ENCODE data around the gene SPINT1. TPM values are rescaled to one million over a fixed set of nuclear protein-coding genes. Genes with fewer than 3 reads are reported as not detected.

The SPINT1 gene
- total RNA-seq (2014; rRNA removed; shearing (Covaris generic); ENCODE audit: low replicate concordance): 19.5 and 29.7 TPM in 2 replicates

- in situ Hi-C loops (cut with HindIII; ENCODE audit: low pct_unique_long_range_greater_than_20kb, low sequenced_read_pairs): no loop called here
Measured at GRCh38 chr15:40843885-40844695, at the start of gene SPINT1. Gene SPINT1 (plus strand): TSS chr15:40844048. CDS start chr15:40844555, 507 bp downstream.

GRCh38 chr15:40796041-40796440 is 47.8 kb upstream of the SPINT1 start:
- no peak for DNase-seq (ENCODE audit: low read depth)
- in situ Hi-C loops (cut with HindIII; ENCODE audit: low pct_unique_long_range_greater_than_20kb, low sequenced_read_pairs): no loop called here

More at GRCh38 chr15:40843885-40844695, at the start of gene SPINT1:
- peak; percentile 8 for DNase-seq (ENCODE audit: low read depth)

GRCh38 chr15:40796512-40796911 is 47.3 kb upstream of the SPINT1 start:
- DNase-seq (ENCODE audit: low read depth): no peak
- in situ Hi-C loops (cut with HindIII; ENCODE audit: low pct_unique_long_range_greater_than_20kb, low sequenced_read_pairs): no loop called here

GRCh38 chr15:40799523-40799922 is 44.3 kb upstream of the SPINT1 start:
- DNase-seq (ENCODE audit: low read depth): no peak
- in situ Hi-C loops (cut with HindIII; ENCODE audit: low pct_unique_long_range_greater_than_20kb, low sequenced_read_pairs): no loop called here

- in situ Hi-C loops (cut with HindIII; ENCODE audit: low pct_unique_long_range_greater_than_20kb, low sequenced_read_pairs): no loop called here
- DNase-seq (ENCODE audit: low read depth): no peak
Measured at GRCh38 chr15:40803076-40803475, 40.8 kb upstream of the SPINT1 start.

GRCh38 chr15:40803688-40804087 is 40.2 kb upstream of the SPINT1 start:
- DNase-seq (ENCODE audit: low read depth): no peak
- in situ Hi-C loops (cut with HindIII; ENCODE audit: low pct_unique_long_range_greater_than_20kb, low sequenced_read_pairs): no loop called here

- in situ Hi-C loops (cut with HindIII; ENCODE audit: low pct_unique_long_range_greater_than_20kb, low sequenced_read_pairs): no loop called here
- DNase-seq (ENCODE audit: low read depth): no peak
Measured at GRCh38 chr15:40806672-40807027, 37.2 kb upstream of the SPINT1 start.

- in situ Hi-C loops (cut with HindIII; ENCODE audit: low pct_unique_long_range_greater_than_20kb, low sequenced_read_pairs): no loop called here
- DNase-seq (ENCODE audit: low read depth): peak; percentile 92
Measured at GRCh38 chr15:40807028-40807887, 36.6 kb upstream of the SPINT1 start, which contains the start of the genes DNAJC17 and ZFYVE19. Gene DNAJC17 (minus strand): TSS chr15:40807473. CDS start chr15:40807446, 27 bp downstream. Gene ZFYVE19 (plus strand): TSS chr15:40807089. CDS start chr15:40807590, 501 bp downstream.

GRCh38 chr15:40807888-40808461 is 35.9 kb upstream of the SPINT1 start:
- in situ Hi-C loops (cut with HindIII; ENCODE audit: low pct_unique_long_range_greater_than_20kb, low sequenced_read_pairs): no loop called here
- no peak for DNase-seq (ENCODE audit: low read depth)

- DNase-seq (ENCODE audit: low read depth): no peak
- in situ Hi-C loops (cut with HindIII; ENCODE audit: low pct_unique_long_range_greater_than_20kb, low sequenced_read_pairs): no loop called here
Measured at GRCh38 chr15:40808861-40809450, 34.9 kb upstream of the SPINT1 start.

GRCh38 chr15:40812721-40813425 is 31.0 kb upstream of the SPINT1 start:
- no peak for DNase-seq (ENCODE audit: low read depth)
- in situ Hi-C loops (cut with HindIII; ENCODE audit: low pct_unique_long_range_greater_than_20kb, low sequenced_read_pairs): no loop called here

GRCh38 chr15:40815042-40815698 is 28.7 kb upstream of the SPINT1 start:
- in situ Hi-C loops (cut with HindIII; ENCODE audit: low pct_unique_long_range_greater_than_20kb, low sequenced_read_pairs): no loop called here
- DNase-seq (ENCODE audit: low read depth): peak; percentile 30

- DNase-seq (ENCODE audit: low read depth): no peak
- in situ Hi-C loops (cut with HindIII; ENCODE audit: low pct_unique_long_range_greater_than_20kb, low sequenced_read_pairs): no loop called here
Measured at GRCh38 chr15:40819048-40819447, 24.8 kb upstream of the SPINT1 start.

- DNase-seq (ENCODE audit: low read depth): no peak
- in situ Hi-C loops (cut with HindIII; ENCODE audit: low pct_unique_long_range_greater_than_20kb, low sequenced_read_pairs): no loop called here
Measured at GRCh38 chr15:40821195-40821594, 22.7 kb upstream of the SPINT1 start.

- in situ Hi-C loops (cut with HindIII; ENCODE audit: low pct_unique_long_range_greater_than_20kb, low sequenced_read_pairs): no loop called here
- DNase-seq (ENCODE audit: low read depth): no peak
Measured at GRCh38 chr15:40823572-40824343, 20.1 kb upstream of the SPINT1 start.

GRCh38 chr15:40825661-40826422 is 18.0 kb upstream of the SPINT1 start:
- in situ Hi-C loops (cut with HindIII; ENCODE audit: low pct_unique_long_range_greater_than_20kb, low sequenced_read_pairs): no loop called here
- peak; percentile 61 for DNase-seq (ENCODE audit: low read depth)

Data from Caki2 (cell line).